H9 (cell line): ENCODE data around the gene NEURL1. TPM values are rescaled to one million over a fixed set of nuclear protein-coding genes. Genes with fewer than 3 reads are reported as not detected.

Experiments used
- DNase-seq: peaks from one replicate; pipeline ENCODE4 v3.0.0-alpha.2; 2017
- H2AFZ ChIP-seq: one replicate; pipeline ENCODE4 v1.6.1; 2013; ENCODE audit warnings: mild to moderate bottlenecking, low read length, control low read depth, moderate library complexity
- H2AK5ac ChIP-seq: 2 replicates; pipeline ENCODE4 v1.6.1; 2013; ENCODE audit warnings: low read length, control low read depth, mixed read lengths; ENCODE audit not compliant: insufficient read length
- H2BK120ac ChIP-seq: one replicate; pipeline ENCODE4 v1.6.1; 2013; ENCODE audit warnings: low read depth, mild to moderate bottlenecking, low read length, control low read depth, inconsistent platforms; ENCODE audit not compliant: poor library complexity, severe bottlenecking
- H2BK12ac ChIP-seq: 2 replicates; pipeline ENCODE4 v1.6.1; 2013; ENCODE audit warnings: low read length, control low read depth, mixed read lengths, low read depth; ENCODE audit not compliant: insufficient read length
- H2BK15ac ChIP-seq: 2 replicates; pipeline ENCODE4 v1.6.1; 2013; ENCODE audit warnings: low read depth, low read length, control low read depth
- H2BK20ac ChIP-seq: one replicate; pipeline ENCODE4 v1.6.1; 2013; ENCODE audit warnings: low read depth, mild to moderate bottlenecking, low read length, control low read depth, inconsistent platforms; ENCODE audit not compliant: poor library complexity, severe bottlenecking
- H2BK5ac ChIP-seq: 2 replicates; pipeline ENCODE4 v1.6.1; 2013; ENCODE audit warnings: low read length, control low read depth, mixed read lengths; ENCODE audit not compliant: insufficient read length
- H3K14ac ChIP-seq: 2 replicates; pipeline ENCODE4 v1.6.1; 2013; ENCODE audit warnings: low read length, control low read depth; ENCODE audit not compliant: insufficient read depth
- H3K18ac ChIP-seq: 2 replicates; pipeline ENCODE4 v1.6.1; 2013; ENCODE audit warnings: low read depth, mild to moderate bottlenecking, mixed read lengths, low read length, control low read depth; ENCODE audit not compliant: insufficient read length
- H3K23ac ChIP-seq: 2 replicates; pipeline ENCODE4 v1.6.1; 2013; ENCODE audit warnings: low read length, control low read depth, mixed read lengths, low read depth; ENCODE audit not compliant: insufficient read length
- H3K23me2 ChIP-seq: 2 replicates; pipeline ENCODE4 v1.6.1; 2013; ENCODE audit warnings: low read depth, mild to moderate bottlenecking, mixed read lengths, low read length, control low read depth; ENCODE audit not compliant: insufficient read length, poor library complexity, severe bottlenecking
- H3K27ac ChIP-seq: 2 replicates; pipeline ENCODE4 v1.5.1; 2013; ENCODE audit warnings: low read length, control low read depth, mixed read lengths, low read depth; ENCODE audit not compliant: insufficient read length
- H3K27me3 ChIP-seq: 2 replicates; pipeline ENCODE4 v1.6.1; 2013; ENCODE audit warnings: low read length, control low read depth, inconsistent platforms; ENCODE audit not compliant: insufficient read depth
- H3K4ac ChIP-seq: 2 replicates; pipeline ENCODE4 v1.6.1; 2013; ENCODE audit warnings: low read depth, mild to moderate bottlenecking, control low read depth, inconsistent platforms, low read length, moderate library complexity
- H3K4me1 ChIP-seq: 2 replicates; pipeline ENCODE4 v1.6.1; 2013; ENCODE audit warnings: low read length, control low read depth, inconsistent platforms; ENCODE audit not compliant: insufficient read depth
- H3K4me2 ChIP-seq: 2 replicates; pipeline ENCODE4 v1.6.1; 2013; ENCODE audit warnings: low read length, control low read depth, mixed read lengths; ENCODE audit not compliant: insufficient read length, insufficient read depth
- H3K56ac ChIP-seq: 2 replicates; pipeline ENCODE4 v1.6.1; 2013; ENCODE audit warnings: low read depth, mild to moderate bottlenecking, mixed read lengths, low read length, control low read depth; ENCODE audit not compliant: insufficient read length
- H3K79me1 ChIP-seq: 2 replicates; pipeline ENCODE4 v1.6.1; 2013; ENCODE audit warnings: low read depth, mild to moderate bottlenecking, moderate library complexity, low read length, control low read depth, inconsistent platforms; ENCODE audit not compliant: insufficient read depth, poor library complexity, severe bottlenecking
- H3K79me2 ChIP-seq: 2 replicates; pipeline ENCODE4 v1.6.1; 2013; ENCODE audit warnings: low read length, control low read depth, inconsistent platforms; ENCODE audit not compliant: insufficient read depth
- H3K9ac ChIP-seq: 2 replicates; pipeline ENCODE4 v1.6.1; 2013; ENCODE audit warnings: low read length, control low read depth, mixed read lengths; ENCODE audit not compliant: insufficient read length; ENCODE audit errors: extremely low read depth
- H3K9me3 ChIP-seq: one replicate; pipeline ENCODE4 v1.6.1; 2013; ENCODE audit warnings: low read depth, low read length, inconsistent platforms; ENCODE audit not compliant: control insufficient read depth
- H3T11ph ChIP-seq: one replicate; pipeline ENCODE4 v1.6.1; 2013; ENCODE audit warnings: mild to moderate bottlenecking, low read length, control low read depth, inconsistent platforms
- H4K20me1 ChIP-seq: one replicate; pipeline ENCODE4 v1.6.1; 2013; ENCODE audit not compliant: control insufficient read depth, insufficient read length, insufficient read depth
- H4K5ac ChIP-seq: 2 replicates; pipeline ENCODE4 v1.6.1; 2013; ENCODE audit warnings: low read depth, mild to moderate bottlenecking, mixed read lengths, low read length, control low read depth; ENCODE audit not compliant: insufficient read length
- H4K8ac ChIP-seq: replicated peaks from 2 replicates; pipeline ENCODE4 v1.6.1; 2013; ENCODE audit warnings: low read length, control low read depth, mixed read lengths, low read depth; ENCODE audit not compliant: insufficient read length
- H4K91ac ChIP-seq: 2 replicates; pipeline ENCODE4 v1.6.1; 2013; ENCODE audit warnings: low read depth, mild to moderate bottlenecking, moderate library complexity, mixed read lengths, low read length, control low read depth; ENCODE audit not compliant: insufficient read length
- H3K27ac Mint-ChIP-seq, 3 experiments: 2 replicates in 2 of 3; 3 replicates in 1 of 3; pipeline ENCODE4 v1.8.0; 2020 to 2021; ENCODE audit warnings: mixed read lengths in 3 of 3, mild to moderate bottlenecking in 1 of 3, moderate library complexity in 1 of 3
- H3K27me3 Mint-ChIP-seq: 2 replicates; pipeline ENCODE4 v1.8.0; 2021; ENCODE audit warnings: low read depth, mild to moderate bottlenecking, moderate library complexity, mixed read lengths
- H3K36me3 Mint-ChIP-seq, 3 experiments: 2 replicates in 2 of 3; 3 replicates in 1 of 3; pipeline ENCODE4 v1.8.0; 2020 to 2021; ENCODE audit warnings: low read depth in 3 of 3, mixed read lengths in 3 of 3; ENCODE audit not compliant: insufficient read depth in 1 of 3
- H3K4me1 Mint-ChIP-seq, 2 experiments: 2 replicates each; pipeline ENCODE4 v1.8.0; 2020; ENCODE audit warnings: mixed read lengths in 2 of 2
- H3K4me3 Mint-ChIP-seq, 2 experiments: 2 replicates in 1 of 2; 3 replicates in 1 of 2; pipeline ENCODE4 v1.8.0; 2020 to 2021; ENCODE audit warnings: mild to moderate bottlenecking in 2 of 2, mixed read lengths in 2 of 2, moderate library complexity in 1 of 2
- H3K9me3 Mint-ChIP-seq, 2 experiments: 2 replicates in 1 of 2; 3 replicates in 1 of 2; pipeline ENCODE4 v1.8.0; 2020; ENCODE audit warnings: mild to moderate bottlenecking in 2 of 2, mixed read lengths in 2 of 2, moderate library complexity in 1 of 2
- CTCF ChIP-seq: fragments of 200-600 bp; sonication (generic); conservative IDR thresholded peaks from 3 replicates; pipeline ENCODE4 v1.8.0; 2021; ENCODE audit warnings: antibody characterized with exemption, mild to moderate bottlenecking
- WGBS: extraction: QIAGEN DNeasy Blood & Tissue Kit; methylation state at CpG from one replicate; pipeline ENCODE4 v1.1.7; 2013; ENCODE audit warnings: missing lambda C conversion rate, low lambda C conversion rate, mixed read lengths; ENCODE audit not compliant: insufficient read length; ENCODE audit errors: extremely low coverage; 5-methylcytosine and 5-hydroxymethylcytosine counted together
- total RNA-seq: library from RNA; stranded (reverse); gene quantifications from 2 replicates; pipeline ENCODE4 v1.2.1, GENCODE V29; 2021

NEURL1 gene
- total RNA-seq, 1 experiment from 2014 or later = 1.2 TPM

- Histone ChIP-seq H2BK120ac (no peak overlapping the region), H3K27ac (no peak overlapping the region), H3K9me3 (no peaks in the 10 kb centered on the region), H3K23ac (no peak overlapping the region), H3K79me1 (no peaks in the 10 kb centered on the region), H3K56ac (no peak overlapping the region), H3K18ac (no peak overlapping the region), H3K79me2 (no peaks in the 10 kb centered on the region), H4K91ac (no peak overlapping the region), H2BK5ac (no peak overlapping the region), H4K20me1 (no peaks in the 10 kb centered on the region), H3K9ac (no peak overlapping the region), H3K4me2 (no peak overlapping the region), H2BK15ac (no peak overlapping the region), H4K5ac (no peak overlapping the region), H3K27me3 (peaks cover 10% of the 10 kb centered on the region; the same call in 1 of the 2 replicates), H4K8ac (no peak overlapping the region), H2AFZ (no peak overlapping the region), H3K4me1 (no peaks in the 10 kb centered on the region; the same call in 1 of the 2 replicates), H3K14ac (no peak overlapping the region), H2BK20ac (no peak overlapping the region), H2AK5ac (no peak overlapping the region), H2BK12ac (no peak overlapping the region), H3T11ph (no peak overlapping the region), H3K4ac (no peak overlapping the region), H3K23me2 (peaks cover 4% of the 10 kb centered on the region)
- Mint-ChIP-seq H3K4me1 (peaks cover 17 to 21% of the 10 kb centered on the region in 2 experiments), H3K9me3 (no peaks in the 10 kb centered on the region), H3K27me3 (peaks cover 57% of the 10 kb centered on the region), H3K4me3 (no peak overlapping the region; a peak in 1 of 5 replicates), H3K27ac (no peak overlapping the region), H3K36me3 (no peaks in the 10 kb centered on the region)
- DNase-seq = no peak
- TF ChIP-seq CTCF = no peak
- WGBS = no CpG with 5 or more reads among the region's 7 CpGs
Observed at GRCh38 chr10:103491729-103492364, 1.7 kb upstream of the NEURL1 start.
